Transverse colon (tissue), 4 donors: ENCODE results near the gene VPS37D. TPM values are rescaled to one million over a fixed set of nuclear protein-coding genes. Genes with fewer than 3 reads are reported as not detected.

ENCODE experiments used
- DNase-seq: peaks from one replicate; pipeline ENCODE4 v3.0.0-alpha.2; 2019
- H3K27ac ChIP-seq, 4 donors: fragments of 200-600 bp; sonication (generic); 2 replicates each; pipeline ENCODE4 v1.5.1; 2016 to 2018; ENCODE audit warnings: inconsistent platforms in 4 of 4
- H3K27me3 ChIP-seq: fragments of 200-600 bp; sonication (generic); 2 replicates; pipeline ENCODE4 v1.5.1; 2017; ENCODE audit warnings: inconsistent platforms
- H3K36me3 ChIP-seq, 4 donors: fragments of 200-600 bp; sonication (generic); 2 replicates each; pipeline ENCODE4 v1.5.1; 2017 to 2019; ENCODE audit warnings: inconsistent platforms in 4 of 4
- H3K4me1 ChIP-seq, 4 donors: fragments of 200-600 bp; sonication (generic); 2 replicates each; pipeline ENCODE4 v1.5.1; 2017 to 2020; ENCODE audit warnings: inconsistent platforms in 4 of 4
- H3K4me3 ChIP-seq, 4 donors: fragments of 200-600 bp; sonication (generic); 1 replicate in 1 of 4; 2 replicates in 3 of 4; pipeline versions ENCODE4 v1.5.1 to v1.6.1; 2017 to 2019; ENCODE audit warnings: inconsistent platforms in 4 of 4
- H3K9me3 ChIP-seq, 2 donors: fragments of 200-600 bp; sonication (generic); 2 replicates each; pipeline ENCODE4 v1.5.1; 2017 to 2019; ENCODE audit warnings: inconsistent platforms in 2 of 2
- EP300 ChIP-seq: sonication (generic); formaldehyde crosslinking; IDR thresholded peaks from one replicate; pipeline ENCODE4 v1.6.1; 2017; ENCODE audit warnings: antibody characterized with exemption, low read depth
- POLR2A ChIP-seq: fragments of 450-650 bp; IDR thresholded peaks from one replicate; pipeline ENCODE4 v1.6.1; 2016; ENCODE audit warnings: antibody characterized with exemption, mild to moderate bottlenecking, moderate library complexity
- POLR2AphosphoS5 ChIP-seq, 3 donors: sonication (generic); formaldehyde crosslinking; IDR thresholded peaks; one replicate each; pipeline ENCODE4 v1.6.1; 2016; ENCODE audit warnings: antibody characterized with exemption in 3 of 3
- WGBS, 2 donors: methylation state at CpG; one replicate each; pipeline ENCODE4 v1.1.5; 2018; ENCODE audit warnings: low coverage in 1 of 2; 5-methylcytosine and 5-hydroxymethylcytosine counted together
- in situ Hi-C, 4 donors: fragments of 200-750 bp; cut with MboI; loops; one replicate each; pipeline versions ENCODE4 v1.15.0 to v1.15.1; 2017; ENCODE audit warnings: low sequenced_read_pairs in 3 of 4, low pct_ligation_motif_present in 1 of 4, low pct_unique_long_range_greater_than_20kb in 1 of 4
- intact Hi-C: fragments of 100-400 bp; cut with DNase I; formaldehyde crosslinking; loops from one replicate; pipeline ENCODE4 v1.15.1; 2023; ENCODE audit warnings: low total_unique reads
- total RNA-seq, 4 donors: library from RNA; depleted of rRNA; stranded (reverse); fragments of >200 nt; gene quantifications; one replicate each; pipeline ENCODE4 v1.1.0, GENCODE V29; 2016
- TF ChIP-seq, protein P1 (sequence below), 5 experiments: fragments of 200-600 bp in 3 of 5; fragments of 450-650 bp in 2 of 5; sonication (generic) in 3 of 5; IDR thresholded peaks; 1 replicate in 2 of 5; 2 replicates in 3 of 5; pipeline ENCODE4 v1.5.1; 2016 to 2017; ENCODE audit warnings: antibody characterized with exemption in 5 of 5, inconsistent platforms in 3 of 5, mild to moderate bottlenecking in 2 of 5, moderate library complexity in 1 of 5

Gene VPS37D
- total RNA-seq, 4 donors from 2014 or later: 0.82 to 3.5 TPM; not detected in 2

- intact Hi-C loops (no loop called here), in situ Hi-C loops (loop anchor here in 2 of 4 donors (25.0 kb wide), 1 partner anchor 229 kb away; the partner anchor contains the start of gene TMEM270 (in 2 of the 2))
- H3K9me3 ChIP-seq: no peaks in the 10 kb centered on the region
- no peak for DNase-seq
- H3K27me3 ChIP-seq: peaks cover 16% of the 10 kb centered on the region
- no peak overlapping the region for H3K4me3 ChIP-seq
- H3K4me1 ChIP-seq: no peaks in the 10 kb centered on the region
- H3K36me3 ChIP-seq: no peaks in the 10 kb centered on the region
- no peak overlapping the region for H3K27ac ChIP-seq
- WGBS, 2 donors: 87 to 94% methylated on average over 3 to 7 of the region's 7 CpGs
- TF ChIP-seq EP300: no peak
- TF ChIP-seq, protein P1, sequence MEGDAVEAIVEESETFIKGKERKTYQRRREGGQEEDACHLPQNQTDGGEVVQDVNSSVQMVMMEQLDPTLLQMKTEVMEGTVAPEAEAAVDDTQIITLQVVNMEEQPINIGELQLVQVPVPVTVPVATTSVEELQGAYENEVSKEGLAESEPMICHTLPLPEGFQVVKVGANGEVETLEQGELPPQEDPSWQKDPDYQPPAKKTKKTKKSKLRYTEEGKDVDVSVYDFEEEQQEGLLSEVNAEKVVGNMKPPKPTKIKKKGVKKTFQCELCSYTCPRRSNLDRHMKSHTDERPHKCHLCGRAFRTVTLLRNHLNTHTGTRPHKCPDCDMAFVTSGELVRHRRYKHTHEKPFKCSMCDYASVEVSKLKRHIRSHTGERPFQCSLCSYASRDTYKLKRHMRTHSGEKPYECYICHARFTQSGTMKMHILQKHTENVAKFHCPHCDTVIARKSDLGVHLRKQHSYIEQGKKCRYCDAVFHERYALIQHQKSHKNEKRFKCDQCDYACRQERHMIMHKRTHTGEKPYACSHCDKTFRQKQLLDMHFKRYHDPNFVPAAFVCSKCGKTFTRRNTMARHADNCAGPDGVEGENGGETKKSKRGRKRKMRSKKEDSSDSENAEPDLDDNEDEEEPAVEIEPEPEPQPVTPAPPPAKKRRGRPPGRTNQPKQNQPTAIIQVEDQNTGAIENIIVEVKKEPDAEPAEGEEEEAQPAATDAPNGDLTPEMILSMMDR (IDR thresholded peaks at IDR 0.05): no peak
- TF ChIP-seq POLR2A: no peak
- TF ChIP-seq POLR2AphosphoS5 (IDR thresholded peaks at IDR 0.05): no peak
Observed at GRCh38 chr7:73633323-73633722, 34.3 kb upstream of the VPS37D start.

- Histone ChIP-seq H3K9me3 (no peaks in the 10 kb centered on the region), H3K4me3 (no peak overlapping the region), H3K4me1 (no peaks in the 10 kb centered on the region), H3K36me3 (no peaks in the 10 kb centered on the region), H3K27ac (no peak overlapping the region), H3K27me3 (peaks cover 11% of the 10 kb centered on the region)
- 76 to 84% methylated on average over 5 to 8 of the region's 8 CpGs for WGBS, 2 donors
- intact Hi-C loops (no loop called here), in situ Hi-C loops (loop anchor here in 2 of 4 donors (25.0 kb wide), 1 partner anchor 228 kb away; the partner anchor contains the start of gene TMEM270 (in 2 of the 2))
- TF ChIP-seq, protein P1 (IDR thresholded peaks at IDR 0.05): no peak
- no peak for TF ChIP-seq POLR2AphosphoS5 (IDR thresholded peaks at IDR 0.05)
- no peak for TF ChIP-seq POLR2A
- TF ChIP-seq EP300: no peak
- DNase-seq: no peak
Observed at GRCh38 chr7:73633844-73634243, 33.8 kb upstream of the VPS37D start.

GRCh38 chr7:73635428-73636200 lies 32.0 kb upstream of the VPS37D start:
- TF ChIP-seq POLR2A (no peak), POLR2AphosphoS5 (IDR thresholded peaks at IDR 0.05) (no peak), EP300 (no peak)
- TF ChIP-seq, protein P1 (IDR thresholded peaks at IDR 0.05): no peak
- WGBS, 2 donors: 83 to 97% methylated on average over 1 to 8 of the region's 8 CpGs
- in situ Hi-C loops: loop anchor here in 2 of 4 donors (25.0 kb wide), 1 partner anchor 227 kb away; the partner anchor contains the start of gene TMEM270 (in 2 of the 2)
- no peaks in the 10 kb centered on the region for H3K36me3 ChIP-seq
- H3K27me3 ChIP-seq: peaks cover 11% of the 10 kb centered on the region
- H3K4me1 ChIP-seq: no peaks in the 10 kb centered on the region
- DNase-seq: no peak
- intact Hi-C loops: no loop called here
- no peak overlapping the region for H3K4me3 ChIP-seq
- H3K27ac ChIP-seq: no peak overlapping the region
- no peaks in the 10 kb centered on the region for H3K9me3 ChIP-seq

GRCh38 chr7:73638911-73639310 lies 28.7 kb upstream of the VPS37D start:
- H3K27ac ChIP-seq: no peak overlapping the region
- H3K27me3 ChIP-seq: peaks cover under 1% of the 10 kb centered on the region
- intact Hi-C loops (no loop called here), in situ Hi-C loops (loop anchor here in 2 of 4 donors (25.0 kb wide), 1 partner anchor 223 kb away; the partner anchor contains the start of gene TMEM270 (in 2 of the 2))
- TF ChIP-seq POLR2AphosphoS5 (IDR thresholded peaks at IDR 0.05) (no peak), EP300 (no peak), POLR2A (no peak)
- TF ChIP-seq, protein P1 (IDR thresholded peaks at IDR 0.05): no peak
- 49 to 65% methylated on average over 3 of the region's 3 CpGs for WGBS, 2 donors
- H3K9me3 ChIP-seq: no peaks in the 10 kb centered on the region
- DNase-seq: no peak
- no peaks in the 10 kb centered on the region for H3K36me3 ChIP-seq
- H3K4me3 ChIP-seq: no peak overlapping the region
- no peaks in the 10 kb centered on the region for H3K4me1 ChIP-seq
